NCI-H146 treated with DMSO at 0.1 percent for 48 hours (cell line): Measurements from ENCODE around the gene OR1S1.
"Not testable (repeated sequence)": the region's sequence is repeated elsewhere in the genome, so short reads cannot be mapped to it uniquely, and the experiment has no call there.

Experiments used
- DNase-seq: peaks from one replicate; lab custom pipeline; 2025; ENCODE audit not compliant: unreplicated experiment; lab: John Stamatoyannopoulos, UW

Gene OR1S1

DNA sequence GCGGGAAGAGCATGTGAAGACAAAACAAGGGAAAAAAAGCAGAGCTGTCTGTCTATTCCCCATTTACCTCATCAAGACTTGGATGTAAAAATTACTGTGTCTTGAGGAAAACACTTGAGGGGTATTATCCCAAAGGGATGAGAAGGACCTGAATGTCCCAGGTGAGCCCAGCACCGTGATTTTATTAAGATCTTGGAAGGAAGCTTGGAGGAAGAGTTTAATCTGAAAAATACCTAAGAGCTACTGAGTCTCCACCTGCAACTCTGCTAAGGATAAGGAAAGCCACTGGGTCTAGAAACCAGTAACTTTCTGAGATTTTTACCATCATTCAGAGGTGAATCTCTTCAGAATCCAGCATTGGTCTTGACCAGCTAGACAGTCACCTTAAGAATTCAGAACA is at the start of gene OR1S1:
Gene OR1S1 (plus strand): TSS at position 301 of the 400 bp plus-strand sequence.
- not testable (repeated sequence) for DNase-seq

DNA sequence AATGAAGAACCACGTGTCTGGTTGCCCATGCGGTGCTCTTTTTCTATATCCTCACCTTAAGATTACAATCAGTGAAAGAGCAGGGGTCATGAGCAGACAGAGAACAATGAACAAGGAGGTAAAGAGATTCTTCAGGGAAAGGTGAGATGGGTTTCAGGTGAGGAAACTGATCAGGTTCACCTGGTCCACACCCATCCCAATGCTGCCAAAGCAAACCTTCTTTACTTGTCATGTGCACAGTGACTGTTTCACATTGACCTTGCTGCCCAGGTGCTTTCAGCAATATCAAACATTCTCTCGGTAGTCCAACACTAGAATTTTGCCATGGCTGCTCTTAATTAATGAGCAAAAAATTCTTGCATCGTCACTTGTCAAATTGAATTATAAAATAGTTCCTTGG is 48.1 kb upstream of the OR1S1 start:
- no peak for DNase-seq

DNA sequence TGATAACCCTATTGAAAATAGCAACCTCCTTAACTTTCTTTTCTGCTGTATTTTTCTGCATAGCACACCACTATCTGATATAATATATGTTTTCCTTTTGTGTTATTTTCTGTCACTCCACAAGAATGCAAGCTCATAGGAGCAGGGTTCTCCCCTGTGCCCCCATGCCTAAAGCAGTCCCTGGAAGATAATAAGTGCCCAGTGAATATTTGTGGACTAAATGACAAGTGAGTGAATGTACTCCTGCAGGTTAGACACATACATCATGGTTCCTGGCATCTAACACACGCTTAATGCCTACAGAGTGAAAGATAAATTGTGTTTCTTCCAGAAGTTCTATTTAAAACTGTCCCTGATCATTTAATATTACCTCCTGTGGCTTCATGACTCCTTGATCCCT is 47.5 kb upstream of the OR1S1 start:
- DNase-seq: no peak

DNA sequence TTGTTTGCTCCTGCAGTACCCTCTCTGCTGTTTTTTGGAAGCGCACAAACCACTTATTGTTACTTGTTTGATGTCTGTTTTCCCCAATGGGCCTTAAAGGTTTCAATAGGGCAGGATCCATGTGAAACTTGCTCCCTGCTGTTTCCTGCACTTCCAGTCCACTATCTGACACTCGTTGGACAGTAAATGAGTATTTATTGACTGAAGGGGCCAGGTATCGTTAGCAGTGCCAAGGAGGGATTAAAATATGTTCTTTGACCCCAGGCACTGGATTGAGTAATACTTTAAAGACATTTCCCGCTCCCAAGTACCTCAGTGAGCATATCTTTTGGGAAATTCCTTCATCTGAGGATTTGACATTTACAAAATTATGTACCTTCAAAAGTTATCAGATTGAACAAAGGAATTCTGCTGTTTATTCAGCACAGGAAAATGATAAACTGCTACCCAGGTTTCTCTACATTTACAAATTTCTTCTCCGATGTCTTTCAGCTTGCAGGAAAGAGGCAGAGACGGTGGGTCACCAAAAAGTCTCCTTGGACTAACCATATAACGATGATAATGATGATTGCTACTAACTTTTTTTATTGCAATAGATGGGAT is 46.9 kb upstream of the OR1S1 start:
- no peak for DNase-seq

DNA sequence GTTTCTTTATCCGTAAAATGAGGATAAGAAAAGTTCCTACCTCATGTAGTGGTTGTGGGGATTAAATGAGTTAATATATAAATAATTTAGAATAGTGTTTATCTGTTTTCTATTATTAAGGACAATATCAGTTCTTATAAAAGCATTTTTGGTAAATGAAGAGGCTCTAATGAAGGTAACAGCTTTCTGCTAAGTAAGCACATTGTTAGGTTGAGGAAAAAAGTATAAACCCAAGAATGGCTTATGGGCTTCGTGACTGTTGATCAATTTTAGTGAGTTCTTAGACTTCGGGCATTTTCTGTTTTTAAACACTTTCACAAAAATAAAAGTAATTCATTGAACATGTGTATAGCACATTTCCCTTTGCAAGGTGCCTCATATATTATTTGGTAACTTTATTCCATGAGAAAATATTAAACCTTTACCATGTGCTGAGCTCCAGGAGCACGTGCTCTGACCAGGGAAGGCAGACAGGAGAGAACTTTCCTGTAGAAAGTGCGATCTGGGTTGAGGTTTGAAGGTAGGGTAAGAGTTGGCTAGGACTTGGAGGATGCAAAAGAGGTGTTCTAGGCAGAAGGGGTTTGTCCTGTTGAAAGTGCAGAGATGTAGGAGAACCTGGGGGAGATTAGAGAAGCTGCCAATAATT is 35.0 kb upstream of the OR1S1 start:
- no peak for DNase-seq

DNA sequence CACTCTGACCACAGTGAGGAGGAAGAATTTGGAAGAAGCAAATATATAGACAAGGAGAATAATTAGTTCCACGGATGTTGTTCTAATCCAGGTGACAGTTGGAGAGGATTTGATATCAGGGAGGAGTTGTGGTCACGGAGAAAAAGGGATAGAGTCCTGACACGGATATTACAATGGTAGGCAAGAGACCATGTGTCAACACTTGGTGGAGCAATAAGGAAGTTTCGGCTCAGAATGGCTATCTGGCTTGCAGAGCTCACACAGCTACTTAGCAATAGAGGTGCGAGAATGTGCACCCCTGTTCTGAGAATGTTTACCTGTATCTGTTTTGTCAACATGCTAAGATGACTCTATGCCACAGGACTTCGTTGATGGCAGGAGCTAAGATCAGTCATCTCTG is 34.1 kb upstream of the OR1S1 start:
- DNase-seq: no peak

DNA sequence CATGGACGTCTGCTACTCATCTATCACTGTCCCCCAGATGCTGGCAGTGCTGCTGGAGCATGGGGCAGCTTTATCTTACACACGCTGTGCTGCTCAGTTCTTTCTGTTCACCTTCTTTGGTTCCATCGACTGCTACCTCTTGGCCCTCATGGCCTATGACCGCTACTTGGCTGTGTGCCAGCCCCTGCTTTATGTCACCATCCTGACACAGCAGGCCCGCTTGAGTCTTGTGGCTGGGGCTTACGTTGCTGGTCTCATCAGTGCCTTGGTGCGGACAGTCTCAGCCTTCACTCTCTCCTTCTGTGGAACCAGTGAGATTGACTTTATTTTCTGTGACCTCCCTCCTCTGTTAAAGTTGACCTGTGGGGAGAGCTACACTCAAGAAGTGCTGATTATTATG is 32.9 kb upstream of the OR1S1 start:
- DNase-seq: no peak

DNA sequence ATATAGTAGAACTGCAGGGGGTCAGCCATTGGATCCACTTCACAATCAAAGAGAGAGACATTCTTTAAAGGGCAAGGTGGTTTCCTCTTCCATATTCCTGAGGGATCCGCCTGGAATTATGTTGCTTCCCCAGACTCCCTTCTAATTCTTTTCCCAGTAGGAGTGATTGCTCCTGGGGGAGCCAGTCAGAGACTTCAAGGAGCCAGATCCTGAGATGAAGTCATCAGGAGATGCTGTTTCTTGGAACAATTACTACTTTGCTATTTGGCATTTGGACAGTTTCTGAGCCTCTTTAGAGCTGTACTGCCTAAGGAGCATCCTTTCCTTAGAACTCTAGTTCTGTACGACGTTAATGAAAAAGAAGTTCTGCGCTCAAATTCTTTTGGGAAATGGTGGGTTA is 25.6 kb upstream of the OR1S1 start:
- DNase-seq: no peak

DNA sequence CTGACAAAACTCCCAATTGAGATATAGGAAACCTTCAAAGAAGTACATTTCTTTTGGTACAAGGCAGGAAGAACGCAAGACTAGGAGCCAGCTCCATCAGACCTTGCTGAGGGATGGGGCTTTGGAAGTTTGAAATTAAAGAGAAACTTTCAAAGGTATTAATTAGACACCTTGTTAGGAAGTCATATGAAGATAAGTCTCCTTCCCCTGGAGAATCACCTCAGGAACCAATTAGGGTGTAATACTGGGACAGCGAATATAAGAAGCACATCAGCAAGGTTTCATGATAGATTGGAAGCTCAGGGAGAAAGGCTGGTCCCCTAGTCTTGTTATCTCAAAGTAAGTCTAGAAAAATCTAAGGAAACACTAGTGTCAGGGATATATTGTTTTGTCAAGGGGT is 23.8 kb upstream of the OR1S1 start, which contains the start of gene OR9Q2:
Gene OR9Q2 (plus strand): TSS at position 301 of the 400 bp plus-strand sequence. CDS start 1,421 bp downstream, outside the sequence.
- DNase-seq: no peak

DNA sequence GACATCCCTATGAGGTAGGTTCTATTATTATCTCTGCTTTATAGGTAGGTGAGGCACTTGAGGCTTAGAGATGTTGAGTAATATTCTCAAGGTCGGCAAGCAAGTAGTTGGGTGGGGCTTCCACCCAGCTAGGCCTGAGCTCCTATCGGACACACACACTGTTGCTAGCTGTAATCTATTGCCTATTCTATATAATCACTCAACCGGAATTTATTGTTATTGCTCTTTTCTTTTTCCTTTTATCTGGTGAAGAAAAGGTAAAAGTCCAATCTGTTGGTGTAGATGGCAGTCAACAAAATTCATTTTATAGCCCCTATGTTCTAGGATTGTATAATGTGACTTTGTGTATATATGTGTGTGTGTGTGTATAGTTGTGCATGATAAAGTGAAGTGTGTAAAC is 20.3 kb upstream of the OR1S1 start:
- no peak for DNase-seq

DNA sequence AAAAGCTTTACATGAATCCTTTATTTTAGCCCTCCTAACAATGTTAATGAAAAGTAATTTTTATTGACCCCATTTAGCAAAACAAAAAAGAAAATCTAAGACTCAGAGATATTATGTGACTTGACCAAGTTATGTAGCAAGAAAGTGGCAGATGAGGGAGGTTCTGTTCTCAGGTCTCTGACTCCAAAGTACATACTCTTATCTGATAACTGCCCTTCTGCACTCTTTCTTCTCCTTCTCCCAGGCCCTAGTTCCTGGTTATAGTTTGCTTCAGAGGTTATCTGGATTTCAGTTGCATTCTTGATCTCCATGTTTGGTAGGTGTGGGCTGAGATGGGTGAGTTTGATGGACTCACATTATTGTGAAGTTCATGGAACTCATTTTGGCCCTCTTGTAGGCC is 19.1 kb upstream of the OR1S1 start:
- DNase-seq: no peak

DNA sequence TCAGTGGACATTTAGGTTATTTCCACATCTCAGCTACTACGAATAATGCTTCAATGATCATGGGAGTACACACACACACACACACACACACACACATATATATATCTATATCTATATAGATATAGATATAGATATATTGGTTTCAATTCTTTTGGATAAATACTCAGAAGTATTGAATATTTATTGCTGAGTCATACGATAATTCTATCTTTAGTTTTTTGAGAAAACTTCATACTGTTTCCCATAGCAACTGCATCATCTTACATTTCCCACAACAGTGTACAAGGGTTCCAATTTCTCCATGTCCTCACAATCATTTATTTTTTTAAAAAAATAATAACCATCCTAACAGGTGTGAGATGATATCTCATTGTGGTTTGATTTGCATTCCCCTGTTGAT is 16.6 kb upstream of the OR1S1 start:
- no peak for DNase-seq

DNA sequence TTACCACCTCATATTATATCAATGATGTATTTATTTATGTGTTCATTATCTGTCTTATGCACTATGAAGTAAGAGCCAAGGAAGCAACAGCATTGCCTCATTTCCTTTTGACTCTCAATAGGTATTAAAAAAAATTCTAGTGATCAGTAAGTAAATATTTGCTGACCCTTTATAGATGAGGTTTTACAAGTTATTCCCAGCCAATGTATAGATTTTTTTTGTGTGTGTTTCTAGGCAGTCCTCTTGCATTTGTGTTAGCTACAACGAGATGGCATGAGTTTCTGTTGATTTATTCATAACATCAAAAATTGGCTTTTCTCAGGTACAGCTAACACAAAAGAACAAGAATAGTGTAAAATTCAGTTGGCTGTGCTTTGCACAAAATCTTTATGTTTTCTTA is 13.2 kb upstream of the OR1S1 start:
- DNase-seq: no peak

DNA sequence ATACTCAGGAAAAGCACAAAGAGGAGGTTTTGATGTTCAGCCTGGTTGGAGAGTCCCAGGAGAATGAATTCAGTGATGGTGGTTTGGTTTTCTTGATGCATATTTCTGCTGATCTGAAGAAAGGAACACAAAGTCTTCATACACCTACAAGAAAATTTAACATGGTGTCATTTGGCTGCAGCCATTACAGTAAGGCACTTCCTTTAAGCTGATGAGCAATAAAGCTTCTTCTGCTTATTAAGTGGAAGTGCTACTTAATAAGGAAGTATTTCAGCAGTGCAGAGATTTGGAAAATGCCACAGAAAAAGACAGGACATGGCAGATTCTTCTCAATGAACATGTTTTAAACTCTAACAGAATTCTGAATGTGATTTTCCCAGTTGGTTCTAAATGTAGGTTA is 8.5 kb upstream of the OR1S1 start, which contains the start of gene OR1S2:
Gene OR1S2 (minus strand): TSS at position 101 of the 400 bp plus-strand sequence. CDS start 0 bp downstream, at position 101.
- DNase-seq: no peak

DNA sequence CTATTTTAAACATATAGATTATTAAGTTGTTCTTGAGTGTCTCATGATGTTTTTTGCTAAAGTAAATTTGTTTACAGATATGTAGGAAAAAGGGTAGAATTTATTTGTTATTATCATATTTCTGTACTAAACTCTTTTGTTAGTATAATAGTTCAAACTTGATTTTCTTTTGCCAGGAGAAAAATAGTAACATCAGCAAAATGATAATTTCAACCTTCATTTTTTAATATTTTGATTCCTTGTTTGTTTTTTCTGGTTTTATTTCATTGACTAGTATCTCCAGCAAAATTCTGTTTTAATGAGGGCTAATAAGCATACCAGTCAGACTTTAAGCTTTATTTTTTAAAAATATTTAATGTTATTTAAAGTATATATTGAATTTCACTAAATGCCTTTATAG is 4.0 kb downstream of the OR1S1 start:
- DNase-seq: no peak

DNA sequence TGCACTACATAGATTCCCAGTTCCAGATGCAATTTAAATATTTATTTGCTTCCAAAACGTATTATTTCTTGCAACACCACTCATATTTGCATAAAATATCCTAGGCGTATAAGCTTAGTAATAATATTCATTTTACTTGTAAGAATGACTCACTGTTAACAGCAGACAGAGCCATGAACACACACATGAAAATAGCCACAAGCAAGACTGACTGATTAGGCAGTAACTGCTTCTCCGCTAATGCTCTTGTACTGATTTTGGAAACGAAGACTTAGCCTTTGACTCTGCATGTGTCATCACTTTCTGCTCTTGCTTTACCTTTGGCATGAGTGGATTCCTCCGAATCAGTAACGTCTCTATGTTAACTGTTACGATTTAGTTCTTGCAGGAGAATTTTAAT is 10.2 kb downstream of the OR1S1 start:
- no peak for DNase-seq

DNA sequence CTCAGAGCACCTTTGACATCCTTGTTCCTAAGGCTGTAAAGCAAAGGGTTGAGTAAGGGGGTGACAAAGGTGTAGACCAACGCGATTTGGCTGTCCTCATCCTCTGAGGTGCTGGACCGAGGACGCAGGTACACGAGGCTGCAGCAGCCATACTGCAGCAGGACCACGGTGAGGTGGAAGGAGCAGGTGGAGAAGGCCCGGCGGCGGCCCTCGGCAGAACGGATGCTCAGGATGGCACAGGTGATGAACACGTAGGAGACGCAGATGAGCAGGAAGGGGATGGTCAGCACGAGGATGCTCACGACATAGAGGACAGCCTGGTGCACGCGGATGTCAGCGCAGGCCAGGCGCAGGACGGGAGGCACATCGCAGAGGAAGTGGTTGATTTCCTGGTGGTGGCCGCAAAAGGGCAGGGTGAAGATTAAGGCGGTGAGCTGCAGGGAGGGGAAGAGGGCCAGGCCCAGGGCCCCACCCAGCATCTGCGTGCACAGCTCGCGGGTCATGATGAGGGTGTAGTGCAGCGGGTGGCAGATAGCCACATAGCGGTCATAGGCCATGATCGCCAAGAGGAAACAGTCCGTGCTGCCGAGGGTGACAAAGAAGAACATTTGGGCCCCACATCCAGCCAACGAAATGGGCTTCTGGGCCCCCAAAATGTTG is 15.6 kb downstream of the OR1S1 start:
- no peak for DNase-seq

DNA sequence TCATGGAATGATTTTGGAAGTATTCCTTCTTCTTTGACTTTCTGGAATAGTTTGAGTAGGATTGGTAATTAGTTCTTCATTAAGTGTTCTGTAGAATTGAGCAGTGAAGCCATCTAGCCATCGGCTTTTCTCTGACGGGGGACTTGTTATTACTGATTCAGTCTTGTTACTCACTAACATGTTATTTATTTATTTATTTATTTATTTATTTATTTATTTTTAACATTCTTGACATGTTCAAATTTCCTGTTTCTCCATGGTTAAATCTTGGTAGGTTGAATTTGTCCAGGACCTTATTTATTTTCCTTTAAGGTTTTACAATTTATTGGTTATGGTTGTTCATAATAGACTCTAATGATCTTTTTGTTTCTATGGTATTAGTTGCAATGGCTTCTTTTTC is 31.4 kb downstream of the OR1S1 start:
- no peak for DNase-seq

DNA sequence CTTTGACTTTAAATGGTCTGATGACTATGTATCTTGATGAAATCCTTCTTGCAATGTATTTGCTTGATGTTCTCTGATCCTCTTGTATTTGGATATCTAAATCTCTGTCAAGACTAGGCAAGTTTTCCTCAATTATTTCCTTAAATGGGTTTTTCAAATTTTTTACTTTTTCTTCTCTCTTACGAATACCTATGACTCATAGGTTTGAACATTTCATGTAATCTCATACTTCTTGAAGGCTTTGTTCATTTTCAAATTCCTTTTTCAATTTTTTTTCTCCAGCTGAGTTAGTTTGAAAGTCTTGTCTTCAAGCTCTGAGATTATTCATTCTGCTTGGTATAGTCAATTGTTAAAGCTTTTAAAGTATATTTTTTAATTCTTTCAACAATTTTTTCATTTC is 42.4 kb downstream of the OR1S1 start:
- no peak for DNase-seq

DNA sequence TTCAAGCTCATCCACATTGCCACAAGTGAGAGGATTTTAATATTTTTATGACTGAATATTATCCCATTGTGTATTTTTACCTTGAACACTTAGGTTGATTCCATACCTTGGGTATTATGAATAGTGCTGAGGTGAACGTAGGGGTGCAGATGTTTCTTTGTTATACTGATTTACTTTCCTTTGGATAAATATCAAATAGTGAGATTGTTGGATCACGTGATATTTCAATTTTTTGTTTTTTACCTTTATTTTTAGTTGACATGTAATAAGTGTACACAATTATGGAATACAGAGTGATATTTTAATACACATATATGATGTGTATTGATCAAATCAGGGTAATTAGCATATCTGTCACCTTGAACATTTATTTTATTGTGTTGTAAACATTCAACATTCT is 47.5 kb downstream of the OR1S1 start:
- no peak for DNase-seq
